GM13976 (cell line): ENCODE results near the gene FN3KRP.

ENCODE experiments used
- DNase-seq: peaks from one replicate; pipeline ENCODE4 v3.0.0; 2012; ENCODE audit warnings: low spot score
- CTCF ChIP-seq: IDR thresholded peaks from 2 replicates; pipeline ENCODE4 v1.5.1; 2012; ENCODE audit warnings: borderline replicate concordance, mild to moderate bottlenecking; ENCODE audit not compliant: insufficient read depth; ENCODE audit errors: extremely low read depth, missing control alignments, control extremely low read depth
- in situ Hi-C: fragments of 300-500 bp; cut with MboI; formaldehyde crosslinking; loops from one replicate; pipeline ENCODE4 v1.12.0; 2022; ENCODE audit warnings: low sequenced_read_pairs, mixed read lengths, inconsistent platforms; ENCODE audit not compliant: unreplicated experiment

FN3KRP gene

GRCh38 chr17:82705756-82706155 lies 10.8 kb upstream of the FN3KRP start:
- TF ChIP-seq CTCF: no peak
- in situ Hi-C loops: no loop called here
- no peak for DNase-seq

- TF ChIP-seq CTCF: no peak
- in situ Hi-C loops: no loop called here
- peak; percentile 52 for DNase-seq
Measured at GRCh38 chr17:82709024-82709675, 7.4 kb upstream of the FN3KRP start.

GRCh38 chr17:82709676-82710498 lies 6.6 kb upstream of the FN3KRP start:
- in situ Hi-C loops: no loop called here
- DNase-seq: no peak
- no peak for TF ChIP-seq CTCF

GRCh38 chr17:82710499-82711232 lies 5.8 kb upstream of the FN3KRP start:
- TF ChIP-seq CTCF: no peak
- in situ Hi-C loops: no loop called here
- no peak for DNase-seq

- DNase-seq: no peak
- in situ Hi-C loops: no loop called here
- no peak for TF ChIP-seq CTCF
Measured at GRCh38 chr17:82713071-82713723, 3.3 kb upstream of the FN3KRP start.
